ENCODE data around the gene AP1B1.

The AP1B1 gene

GRCh38 chr22:29284196-29284595 is 104.2 kb downstream of the AP1B1 start:
- Histone ChIP-seq H3K36me3 (ENCODE audit: insufficient read depth, low read length) (peaks cover 73% of the 10 kb centered on the region), H3K4me1 (ENCODE audit: insufficient read depth, low read length) (no peaks in the 10 kb centered on the region), H3K9me3 (ENCODE audit: control insufficient read depth, insufficient read depth, low read length) (no peaks in the 10 kb centered on the region), H3K9ac (ENCODE audit: low read depth, low read length) (no peak overlapping the region)

- Histone ChIP-seq H3K9ac (ENCODE audit: low read depth, low read length) (no peak overlapping the region), H3K36me3 (ENCODE audit: insufficient read depth, low read length) (peaks cover 73% of the 10 kb centered on the region), H3K9me3 (ENCODE audit: control insufficient read depth, insufficient read depth, low read length) (no peaks in the 10 kb centered on the region), H3K4me1 (ENCODE audit: insufficient read depth, low read length) (peaks cover under 1% of the 10 kb centered on the region; the same call in 1 of the 2 replicates)
These were observed 110.4 kb downstream of the AP1B1 start for GRCh38 chr22:29277927-29278326.
